HepG2 (cell line): ENCODE results near the gene TARS3. TPM values are rescaled to one million over a fixed set of nuclear protein-coding genes. Genes with fewer than 3 reads are reported as not detected.

ENCODE experiments used
- ARHGAP35 ChIP-seq: sonication (generic); formaldehyde crosslinking; IDR thresholded peaks from 2 replicates; pipeline ENCODE4 v1.9.0; 2022; ENCODE audit warnings: mild to moderate bottlenecking, inconsistent platforms, moderate library complexity, missing genetic modification reagents, borderline replicate concordance
- BATF2 ChIP-seq: sonication (generic); formaldehyde crosslinking; IDR thresholded peaks from 2 replicates; pipeline ENCODE4 v1.8.0; 2022; ENCODE audit warnings: mild to moderate bottlenecking, missing genetic modification reagents, moderate library complexity
- BRCA1 ChIP-seq: sonication (generic); formaldehyde crosslinking; IDR thresholded peaks from 2 replicates; pipeline ENCODE4 v1.4.0; 2020; ENCODE audit warnings: missing genetic modification reagents
- GFI1 ChIP-seq: sonication (generic); formaldehyde crosslinking; IDR thresholded peaks from 2 replicates; pipeline ENCODE4 v1.5.0; 2020; ENCODE audit warnings: missing genetic modification reagents, mild to moderate bottlenecking, borderline replicate concordance
- KLF6 ChIP-seq: IDR thresholded peaks from 2 replicates; pipeline ENCODE4 v1.8.0; 2016; ENCODE audit warnings: missing biosample characterization, missing genetic modification reagents
- MXD3 ChIP-seq: IDR thresholded peaks from 2 replicates; pipeline ENCODE4 v1.6.1; 2016; ENCODE audit warnings: mild to moderate bottlenecking, missing biosample characterization, missing genetic modification reagents
- NFRKB ChIP-seq: fragments of 450-650 bp; IDR thresholded peaks from 2 replicates; pipeline ENCODE4 v1.6.1; 2017
- RCOR2 ChIP-seq: IDR thresholded peaks from 2 replicates; pipeline ENCODE4 v1.6.1; 2016; ENCODE audit warnings: missing biosample characterization, missing genetic modification reagents
- SETDB1 ChIP-seq: sonication (generic); formaldehyde crosslinking; IDR thresholded peaks from 2 replicates; pipeline ENCODE4 v1.5.1; 2020; ENCODE audit warnings: missing genetic modification reagents, mild to moderate bottlenecking, borderline replicate concordance
- SKI ChIP-seq: fragments of 450-650 bp; IDR thresholded peaks from one replicate; pipeline ENCODE4 v1.6.1; 2018; ENCODE audit warnings: mild to moderate bottlenecking; ENCODE audit not compliant: partially characterized antibody
- SPEN ChIP-seq: sonication (generic); formaldehyde crosslinking; IDR thresholded peaks from 2 replicates; pipeline ENCODE4 v1.5.1; 2020; ENCODE audit warnings: low read depth, mild to moderate bottlenecking, missing genetic modification reagents
- TBL1XR1 ChIP-seq: fragments of 150-350 bp; IDR thresholded peaks from 2 replicates; pipeline ENCODE4 v1.6.1; 2014; ENCODE audit warnings: borderline replicate concordance, low read length; ENCODE audit not compliant: partially characterized antibody
- ZKSCAN5 ChIP-seq: sonication (generic); formaldehyde crosslinking; IDR thresholded peaks from 2 replicates; pipeline ENCODE4 v1.5.1; 2020; ENCODE audit warnings: mild to moderate bottlenecking, missing genetic modification reagents
- ZMYM2 ChIP-seq: sonication (generic); formaldehyde crosslinking; IDR thresholded peaks from 2 replicates; pipeline ENCODE4 v1.8.0; 2022; ENCODE audit warnings: mild to moderate bottlenecking, missing genetic modification reagents
- ZNF225 ChIP-seq: sonication (generic); formaldehyde crosslinking; IDR thresholded peaks from 2 replicates; pipeline ENCODE4 v1.4.0; 2020; ENCODE audit warnings: mild to moderate bottlenecking, missing genetic modification reagents
- ZNF253 ChIP-seq: sonication (generic); formaldehyde crosslinking; IDR thresholded peaks from 2 replicates; pipeline ENCODE4 v1.8.0; 2022; ENCODE audit warnings: mild to moderate bottlenecking, missing genetic modification reagents, borderline replicate concordance
- ZNF816 ChIP-seq: sonication (generic); formaldehyde crosslinking; IDR thresholded peaks from 2 replicates; pipeline ENCODE4 v1.8.0; 2022; ENCODE audit warnings: missing genetic modification reagents, mild to moderate bottlenecking, borderline replicate concordance
- ZSCAN12 ChIP-seq: sonication (generic); formaldehyde crosslinking; IDR thresholded peaks from 2 replicates; pipeline ENCODE4 v1.9.0; 2021; ENCODE audit warnings: mild to moderate bottlenecking, missing genetic modification reagents
- ZUFSP ChIP-seq: sonication (generic); formaldehyde crosslinking; IDR thresholded peaks from 2 replicates; pipeline ENCODE4 v1.9.0; 2021; ENCODE audit warnings: missing genetic modification reagents, mild to moderate bottlenecking, borderline replicate concordance
- polyA plus RNA-seq, 8 experiments: library from polyadenylated mRNA; depleted of rRNA in 3 of 8; stranded (reverse) in 7 of 8; unstranded in 1 of 8; fragments of >200 nt; fragmentation: Illumina TruSeq in 4 of 8; extraction: Trizol in 4 of 8; gene quantifications; 2 replicates each; pipeline versions ENCODE4 v1.2.1 to v1.2.3, GENCODE V29; 2011 to 2016; ENCODE audit warnings: low read depth in 4 of 8, missing spikeins in 1 of 8, mixed read lengths in 1 of 8; ENCODE audit not compliant: insufficient read depth in 1 of 8
- total RNA-seq, 5 experiments: library from RNA; depleted of rRNA; stranded (reverse); fragments of >200 nt; fragmentation: Illumina TruSeq; extraction: Trizol; gene quantifications; 2 replicates each; pipeline ENCODE4 v1.2.3, GENCODE V29; 2016; ENCODE audit warnings: low read depth in 1 of 5
- TF ChIP-seq, protein P1 (sequence below): sonication (generic); formaldehyde crosslinking; IDR thresholded peaks from 2 replicates; pipeline ENCODE4 v1.4.0; 2020; ENCODE audit warnings: missing genetic modification reagents, borderline replicate concordance

The TARS3 gene
- total and polyA plus RNA-seq, 2 of the 13 experiments (the other 11 are each of a cell fraction or from before 2014, with no cell fraction given), result 4.1 to 11.7 TPM

- TF ChIP-seq BRCA1 (no peak), SPEN (CRISPR knock-in tag) (no peak; the same call in 1 of the 2 replicates), MXD3 (no peak), SETDB1 (no peak), ZNF816 (CRISPR knock-in tag) (no peak), NFRKB (no peak), BATF2 (no peak), KLF6 (no peak), TBL1XR1 (no peak), ZNF253 (no peak), ZNF225 (no peak), SKI (no peak), ARHGAP35 (CRISPR knock-in tag) (no peak; the same call in 1 of the 2 replicates), ZKSCAN5 (CRISPR knock-in tag) (no peak), GFI1 (no peak), ZUFSP (CRISPR knock-in tag) (no peak), ZMYM2 (CRISPR knock-in tag) (peak; percentile 68; the same call in 1 of the 2 replicates), ZSCAN12 (CRISPR knock-in tag) (no peak), RCOR2 (CRISPR knock-in tag) (no peak; the same call in 1 of the 2 replicates)
- TF ChIP-seq, protein P1, sequence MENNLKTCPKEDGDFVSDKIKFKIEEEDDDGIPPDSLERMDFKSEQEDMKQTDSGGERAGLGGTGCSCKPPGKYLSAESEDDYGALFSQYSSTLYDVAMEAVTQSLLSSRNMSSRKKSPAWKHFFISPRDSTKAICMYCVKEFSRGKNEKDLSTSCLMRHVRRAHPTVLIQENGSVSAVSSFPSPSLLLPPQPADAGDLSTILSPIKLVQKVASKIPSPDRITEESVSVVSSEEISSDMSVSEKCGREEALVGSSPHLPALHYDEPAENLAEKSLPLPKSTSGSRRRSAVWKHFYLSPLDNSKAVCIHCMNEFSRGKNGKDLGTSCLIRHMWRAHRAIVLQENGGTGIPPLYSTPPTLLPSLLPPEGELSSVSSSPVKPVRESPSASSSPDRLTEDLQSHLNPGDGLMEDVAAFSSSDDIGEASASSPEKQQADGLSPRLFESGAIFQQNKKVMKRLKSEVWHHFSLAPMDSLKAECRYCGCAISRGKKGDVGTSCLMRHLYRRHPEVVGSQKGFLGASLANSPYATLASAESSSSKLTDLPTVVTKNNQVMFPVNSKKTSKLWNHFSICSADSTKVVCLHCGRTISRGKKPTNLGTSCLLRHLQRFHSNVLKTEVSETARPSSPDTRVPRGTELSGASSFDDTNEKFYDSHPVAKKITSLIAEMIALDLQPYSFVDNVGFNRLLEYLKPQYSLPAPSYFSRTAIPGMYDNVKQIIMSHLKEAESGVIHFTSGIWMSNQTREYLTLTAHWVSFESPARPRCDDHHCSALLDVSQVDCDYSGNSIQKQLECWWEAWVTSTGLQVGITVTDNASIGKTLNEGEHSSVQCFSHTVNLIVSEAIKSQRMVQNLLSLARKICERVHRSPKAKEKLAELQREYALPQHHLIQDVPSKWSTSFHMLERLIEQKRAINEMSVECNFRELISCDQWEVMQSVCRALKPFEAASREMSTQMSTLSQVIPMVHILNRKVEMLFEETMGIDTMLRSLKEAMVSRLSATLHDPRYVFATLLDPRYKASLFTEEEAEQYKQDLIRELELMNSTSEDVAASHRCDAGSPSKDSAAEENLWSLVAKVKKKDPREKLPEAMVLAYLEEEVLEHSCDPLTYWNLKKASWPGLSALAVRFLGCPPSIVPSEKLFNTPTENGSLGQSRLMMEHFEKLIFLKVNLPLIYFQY (CRISPR knock-in tag), result 0 out of 2 replicates have a peak, but pooled peaks have one; percentile 33
Observed at GRCh38 chr15:101613130-101614000, 110.9 kb downstream of the TARS3 start (continued).
